ENCODE data around the gene LY6G6F.
"Not testable (repeated sequence)": the region's sequence is repeated elsewhere in the genome, so short reads cannot be mapped to it uniquely, and the experiment has no call there.

LY6G6F gene

GRCh38 chr6:31705931-31706330, 735 bp upstream of the LY6G6F start:
- DNase-seq: no peak

- DNase-seq: no peak
Observed at GRCh38 chr6:31707701-31708100, 1.0 kb downstream of the LY6G6F start.

- no peak for DNase-seq
Observed at GRCh38 chr6:31708224-31708623, 1.6 kb downstream of the LY6G6F start.

- DNase-seq: not testable (repeated sequence)
Observed at GRCh38 chr6:31709157-31709556, 2.5 kb downstream of the LY6G6F start.

- no peak for DNase-seq
Observed at GRCh38 chr6:31710523-31711219, 4.0 kb downstream of the LY6G6F start.

- no peak for DNase-seq
Observed at GRCh38 chr6:31711233-31711632, 4.6 kb downstream of the LY6G6F start.

- peak in 1 of 2 experiments; percentile 21 for DNase-seq
Observed at GRCh38 chr6:31712296-31712695, 5.6 kb downstream of the LY6G6F start.

GRCh38 chr6:31713465-31713864, 6.8 kb downstream of the LY6G6F start:
- no peak for DNase-seq

GRCh38 chr6:31713991-31714684, 7.5 kb downstream of the LY6G6F start:
- DNase-seq: no peak

GRCh38 chr6:31715022-31715958, 8.6 kb downstream of the LY6G6F start, which contains the start of gene LY6G6D:
Gene LY6G6D (plus strand): TSS chr6:31715348. CDS start chr6:31715356, 8 bp downstream.
- DNase-seq: no peak

GRCh38 chr6:31717499-31718222, 11.0 kb downstream of the LY6G6F start:
- no peak for DNase-seq

GRCh38 chr6:31718265-31718664, 11.6 kb downstream of the LY6G6F start:
- no peak for DNase-seq

GRCh38 chr6:31719001-31719400, 12.3 kb downstream of the LY6G6F start:
- no peak for DNase-seq

- DNase-seq: no peak
Observed at GRCh38 chr6:31720196-31720770, 13.6 kb downstream of the LY6G6F start.

- DNase-seq: no peak
Observed at GRCh38 chr6:31721351-31722020, 14.8 kb downstream of the LY6G6F start, which contains the start of gene LY6G6C. Gene LY6G6C (minus strand): TSS chr6:31721746. CDS start chr6:31721679, 67 bp downstream.

GRCh38 chr6:31722173-31722572, 15.5 kb downstream of the LY6G6F start:
- no peak for DNase-seq

GRCh38 chr6:31723245-31723979, 16.7 kb downstream of the LY6G6F start, which contains the start of gene MPIG6B:
Gene MPIG6B (plus strand): TSS chr6:31723373. CDS start chr6:31723384, 11 bp downstream.
- DNase-seq: no peak

GRCh38 chr6:31723980-31724691, 17.5 kb downstream of the LY6G6F start:
- DNase-seq: no peak

GRCh38 chr6:31725502-31726350, 19.1 kb downstream of the LY6G6F start:
- no peak for DNase-seq
